Keratinocyte (primary cell): ENCODE data around the gene CPTP.

Experiments used
- EZH2 ChIP-seq: IDR thresholded peaks from one replicate; pipeline ENCODE4 v1.6.1; 2012; ENCODE audit warnings: inconsistent platforms, mild to moderate bottlenecking, low read length, moderate library complexity
- TF ChIP-seq, protein P1 (sequence below), 3 experiments: IDR thresholded peaks in 1 of 3; conservative IDR thresholded peaks in 1 of 3; optimal IDR thresholded peaks in 1 of 3; 2 replicates in 2 of 3; 3 replicates in 1 of 3; pipeline versions ENCODE3 to v1.5.1; 2011; ENCODE audit warnings: low read length in 3 of 3, mild to moderate bottlenecking in 3 of 3, moderate library complexity in 2 of 3, control low read depth in 1 of 3, inconsistent platforms in 1 of 3; ENCODE audit not compliant: insufficient read depth in 2 of 3; ENCODE audit errors: extremely low read depth in 1 of 3

DNA sequence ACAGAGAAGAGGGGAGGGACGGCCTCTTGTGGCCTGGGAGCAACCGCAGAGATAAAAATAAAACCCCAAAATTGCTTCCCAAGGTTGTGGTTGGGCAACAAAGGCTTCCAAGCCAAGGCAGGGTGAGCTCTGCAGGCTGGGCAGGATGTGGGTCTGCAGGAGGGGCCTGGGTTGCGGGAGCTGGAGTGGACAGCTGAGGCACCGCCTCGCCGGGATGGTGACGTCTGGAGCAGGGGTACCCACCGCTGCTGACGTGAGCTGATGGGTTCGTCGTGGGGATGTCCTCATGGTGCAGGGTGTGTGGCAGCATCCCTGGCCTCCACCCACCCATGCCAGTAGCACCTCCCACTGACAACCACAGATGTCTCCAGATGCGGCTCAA, 46.8 kb downstream of the CPTP start:
- TF ChIP-seq, protein P1, sequence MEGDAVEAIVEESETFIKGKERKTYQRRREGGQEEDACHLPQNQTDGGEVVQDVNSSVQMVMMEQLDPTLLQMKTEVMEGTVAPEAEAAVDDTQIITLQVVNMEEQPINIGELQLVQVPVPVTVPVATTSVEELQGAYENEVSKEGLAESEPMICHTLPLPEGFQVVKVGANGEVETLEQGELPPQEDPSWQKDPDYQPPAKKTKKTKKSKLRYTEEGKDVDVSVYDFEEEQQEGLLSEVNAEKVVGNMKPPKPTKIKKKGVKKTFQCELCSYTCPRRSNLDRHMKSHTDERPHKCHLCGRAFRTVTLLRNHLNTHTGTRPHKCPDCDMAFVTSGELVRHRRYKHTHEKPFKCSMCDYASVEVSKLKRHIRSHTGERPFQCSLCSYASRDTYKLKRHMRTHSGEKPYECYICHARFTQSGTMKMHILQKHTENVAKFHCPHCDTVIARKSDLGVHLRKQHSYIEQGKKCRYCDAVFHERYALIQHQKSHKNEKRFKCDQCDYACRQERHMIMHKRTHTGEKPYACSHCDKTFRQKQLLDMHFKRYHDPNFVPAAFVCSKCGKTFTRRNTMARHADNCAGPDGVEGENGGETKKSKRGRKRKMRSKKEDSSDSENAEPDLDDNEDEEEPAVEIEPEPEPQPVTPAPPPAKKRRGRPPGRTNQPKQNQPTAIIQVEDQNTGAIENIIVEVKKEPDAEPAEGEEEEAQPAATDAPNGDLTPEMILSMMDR (optimal IDR thresholded peaks at IDR 0.05 in 1 of 3, IDR thresholded peaks at IDR 0.05 in 1 of 3, conservative IDR thresholded peaks at IDR 0.05 in 1 of 3; ENCODE audit: extremely low read depth in 1 of 3, insufficient read depth in 2 of 3, low read length in 3 of 3), result no peak
- TF ChIP-seq EZH2, result no peak
